Measurements from ENCODE around the gene C15orf62.

The C15orf62 gene

GRCh38 chr15:40770147-40770721 lies 454 bp downstream of the C15orf62 start:
- H3K36me3 ChIP-seq (ENCODE audit: insufficient read depth, low read length): no peaks in the 10 kb centered on the region; the same call in 1 of the 2 replicates
- no peak overlapping the region for H3K27ac ChIP-seq
- no peak overlapping the region for H3K9ac ChIP-seq (ENCODE audit: insufficient read length)

DNA sequence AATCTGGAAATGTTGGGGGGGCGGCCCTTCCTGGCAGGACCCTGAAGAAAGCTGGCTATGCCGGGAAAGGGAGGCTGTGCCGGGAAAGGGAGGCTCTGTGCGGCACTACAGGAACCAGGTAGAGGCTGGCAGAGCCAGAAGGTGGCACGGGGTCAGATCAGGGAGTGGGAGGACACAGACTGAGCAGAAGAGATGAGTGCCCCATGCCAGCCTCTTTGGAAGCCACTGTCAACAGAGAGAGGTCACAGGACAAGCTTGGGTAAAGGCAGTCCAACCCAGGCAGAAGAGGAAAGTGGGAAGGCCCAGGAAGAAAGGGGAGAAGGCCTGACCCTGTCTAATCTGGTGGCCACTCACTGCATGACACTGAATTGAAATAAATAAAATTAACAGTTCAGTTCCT lies 1.5 kb downstream of the C15orf62 start:
- TF ChIP-seq POLR2AphosphoS5 (IDR thresholded peaks at IDR 0.05; ENCODE audit: borderline replicate concordance, low read depth, low read length) (no peak), EZH2 (IDR thresholded peaks at IDR 0.05) (no peak), FOXP2 (optimal IDR thresholded peaks at IDR 0.05; ENCODE audit: control extremely low read depth, extremely low read length, insufficient read depth) (no peak)

More at GRCh38 chr15:40770147-40770721, 454 bp downstream of the C15orf62 start:
- TF ChIP-seq POLR2AphosphoS5 (IDR thresholded peaks at IDR 0.05; ENCODE audit: borderline replicate concordance, low read depth, low read length) (no peak), EZH2 (IDR thresholded peaks at IDR 0.05) (no peak), FOXP2 (optimal IDR thresholded peaks at IDR 0.05; ENCODE audit: control extremely low read depth, extremely low read length, insufficient read depth) (no peak)
- no peak overlapping the region for H3K4me3 ChIP-seq
- H3K9me3 ChIP-seq (ENCODE audit: low read depth, low read length): no peaks in the 10 kb centered on the region
- no peak for DNase-seq (ENCODE audit: low read depth, low spot score)

GRCh38 chr15:40772014-40772413 lies 2.2 kb downstream of the C15orf62 start:
- H3K27ac ChIP-seq: no peak overlapping the region
- H3K9me3 ChIP-seq (ENCODE audit: low read depth, low read length): no peaks in the 10 kb centered on the region
- H3K36me3 ChIP-seq (ENCODE audit: insufficient read depth, low read length): peaks cover 16% of the 10 kb centered on the region; the same call in 1 of the 2 replicates
- no peak for DNase-seq (ENCODE audit: low read depth, low spot score)
- H3K4me3 ChIP-seq: no peak overlapping the region
- no peak overlapping the region for H3K9ac ChIP-seq (ENCODE audit: insufficient read length)
- no peak for TF ChIP-seq POLR2AphosphoS5 (IDR thresholded peaks at IDR 0.05; ENCODE audit: borderline replicate concordance, low read depth, low read length)
- no peak for TF ChIP-seq EZH2 (IDR thresholded peaks at IDR 0.05)
- TF ChIP-seq FOXP2 (optimal IDR thresholded peaks at IDR 0.05; ENCODE audit: control extremely low read depth, extremely low read length, insufficient read depth): no peak

More for the DNA sequence above, 1.5 kb downstream of the C15orf62 start:
- no peak overlapping the region for H3K27ac ChIP-seq
- H3K4me3 ChIP-seq: no peak overlapping the region
- H3K36me3 ChIP-seq (ENCODE audit: insufficient read depth, low read length): peaks cover 8% of the 10 kb centered on the region; the same call in 1 of the 2 replicates
- H3K9ac ChIP-seq (ENCODE audit: insufficient read length): no peak overlapping the region
- no peak for DNase-seq (ENCODE audit: low read depth, low spot score)
- no peaks in the 10 kb centered on the region for H3K9me3 ChIP-seq (ENCODE audit: low read depth, low read length)

GRCh38 chr15:40773496-40773895 lies 3.7 kb downstream of the C15orf62 start:
- H3K27ac ChIP-seq: no peak overlapping the region
- H3K9me3 ChIP-seq (ENCODE audit: low read depth, low read length): no peaks in the 10 kb centered on the region
- TF ChIP-seq POLR2AphosphoS5 (IDR thresholded peaks at IDR 0.05; ENCODE audit: borderline replicate concordance, low read depth, low read length) (no peak), EZH2 (IDR thresholded peaks at IDR 0.05) (no peak), FOXP2 (optimal IDR thresholded peaks at IDR 0.05; ENCODE audit: control extremely low read depth, extremely low read length, insufficient read depth) (no peak)
- no peak overlapping the region for H3K4me3 ChIP-seq
- H3K36me3 ChIP-seq (ENCODE audit: insufficient read depth, low read length): peaks cover 22% of the 10 kb centered on the region; the same call in 1 of the 2 replicates
- H3K9ac ChIP-seq (ENCODE audit: insufficient read length): no peak overlapping the region
- no peak for DNase-seq (ENCODE audit: low read depth, low spot score)

DNA sequence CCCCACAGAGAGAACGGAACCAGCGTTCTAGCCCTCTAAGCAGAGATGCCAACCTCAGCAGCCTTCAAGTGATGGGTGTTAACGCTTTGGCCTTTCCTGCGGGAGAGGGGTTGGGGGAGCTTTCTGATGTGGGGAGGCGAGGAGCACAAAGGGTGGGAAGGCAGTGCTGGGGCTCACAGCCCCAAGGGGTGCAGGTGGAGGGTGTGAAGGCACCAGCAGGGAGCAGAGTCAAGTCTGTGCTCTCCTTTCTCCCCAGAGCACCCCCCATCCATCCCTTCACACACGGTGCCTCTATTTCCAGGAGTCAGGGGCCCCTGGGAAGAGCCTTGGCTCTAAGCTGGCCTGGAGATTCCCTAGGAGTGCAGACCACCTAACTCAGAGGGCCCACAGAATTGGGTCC lies 4.1 kb downstream of the C15orf62 start:
- DNase-seq (ENCODE audit: low read depth, low spot score): no peak
- TF ChIP-seq FOXP2 (optimal IDR thresholded peaks at IDR 0.05; ENCODE audit: control extremely low read depth, extremely low read length, insufficient read depth) (no peak), POLR2AphosphoS5 (IDR thresholded peaks at IDR 0.05; ENCODE audit: borderline replicate concordance, low read depth, low read length) (no peak), EZH2 (IDR thresholded peaks at IDR 0.05) (no peak)
- Histone ChIP-seq H3K9ac (ENCODE audit: insufficient read length) (no peak overlapping the region), H3K36me3 (ENCODE audit: insufficient read depth, low read length) (peaks cover 25% of the 10 kb centered on the region; the same call in 1 of the 2 replicates), H3K27ac (no peak overlapping the region), H3K9me3 (ENCODE audit: low read depth, low read length) (no peaks in the 10 kb centered on the region), H3K4me3 (no peak overlapping the region)

- H3K9ac ChIP-seq (ENCODE audit: insufficient read length): no peak overlapping the region
- no peak for DNase-seq (ENCODE audit: low read depth, low spot score)
- H3K4me3 ChIP-seq: no peak overlapping the region
- peaks cover 34% of the 10 kb centered on the region; the same call in 1 of the 2 replicates for H3K36me3 ChIP-seq (ENCODE audit: insufficient read depth, low read length)
- TF ChIP-seq EZH2 (IDR thresholded peaks at IDR 0.05) (no peak), FOXP2 (optimal IDR thresholded peaks at IDR 0.05; ENCODE audit: control extremely low read depth, extremely low read length, insufficient read depth) (no peak), POLR2AphosphoS5 (IDR thresholded peaks at IDR 0.05; ENCODE audit: borderline replicate concordance, low read depth, low read length) (no peak)
- no peaks in the 10 kb centered on the region for H3K9me3 ChIP-seq (ENCODE audit: low read depth, low read length)
- H3K27ac ChIP-seq: no peak overlapping the region
Observed at GRCh38 chr15:40775007-40775406, 5.2 kb downstream of the C15orf62 start.

DNA sequence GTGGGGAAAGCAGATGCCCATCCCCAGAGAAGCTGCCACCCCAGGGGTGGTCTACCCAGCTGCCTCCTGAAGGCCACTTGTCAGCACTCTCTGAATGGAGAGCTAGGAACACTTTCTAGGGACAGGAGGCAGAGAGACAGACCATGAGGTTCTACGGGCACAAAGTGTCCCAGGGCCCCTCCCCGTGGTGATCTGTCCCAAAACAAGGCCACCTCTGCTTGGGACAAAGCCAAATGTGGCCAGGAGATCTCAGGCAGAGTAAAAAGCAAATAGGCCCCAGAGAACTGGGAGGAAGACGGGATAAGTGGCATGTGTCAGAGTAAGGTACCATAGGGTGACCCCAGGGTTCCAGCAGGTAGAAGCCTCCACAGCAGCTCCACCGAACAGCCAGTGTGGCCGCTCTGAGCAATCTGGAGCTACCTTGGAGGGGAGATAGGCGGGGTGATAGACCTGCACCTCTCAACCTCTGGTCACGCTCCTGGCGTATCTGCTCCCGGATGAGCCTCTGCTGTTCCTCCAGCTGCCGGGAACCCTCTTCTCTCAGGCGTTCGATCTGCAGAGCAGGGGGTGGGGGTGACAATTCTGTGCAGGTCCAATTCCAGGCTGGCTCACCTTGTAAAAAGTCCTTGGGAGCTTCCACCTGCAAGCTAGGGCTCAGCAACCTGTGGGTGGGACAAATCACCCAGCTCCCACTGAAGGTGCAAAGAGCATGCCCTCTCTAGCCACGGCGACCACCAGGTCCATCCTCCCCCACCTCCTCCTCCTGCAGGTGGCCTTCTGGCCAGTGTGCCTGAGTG lies 6.2 kb downstream of the C15orf62 start:
- no peak for DNase-seq (ENCODE audit: low read depth, low spot score)
- Histone ChIP-seq H3K36me3 (ENCODE audit: insufficient read depth, low read length) (peaks cover 34% of the 10 kb centered on the region; the same call in 1 of the 2 replicates), H3K9me3 (ENCODE audit: low read depth, low read length) (no peaks in the 10 kb centered on the region), H3K9ac (ENCODE audit: insufficient read length) (no peak overlapping the region), H3K27ac (no peak overlapping the region), H3K4me3 (no peak overlapping the region)
- no peak for TF ChIP-seq FOXP2 (optimal IDR thresholded peaks at IDR 0.05; ENCODE audit: control extremely low read depth, extremely low read length, insufficient read depth)
- no peak for TF ChIP-seq POLR2AphosphoS5 (IDR thresholded peaks at IDR 0.05; ENCODE audit: borderline replicate concordance, low read depth, low read length)
- no peak for TF ChIP-seq EZH2 (IDR thresholded peaks at IDR 0.05)

DNA sequence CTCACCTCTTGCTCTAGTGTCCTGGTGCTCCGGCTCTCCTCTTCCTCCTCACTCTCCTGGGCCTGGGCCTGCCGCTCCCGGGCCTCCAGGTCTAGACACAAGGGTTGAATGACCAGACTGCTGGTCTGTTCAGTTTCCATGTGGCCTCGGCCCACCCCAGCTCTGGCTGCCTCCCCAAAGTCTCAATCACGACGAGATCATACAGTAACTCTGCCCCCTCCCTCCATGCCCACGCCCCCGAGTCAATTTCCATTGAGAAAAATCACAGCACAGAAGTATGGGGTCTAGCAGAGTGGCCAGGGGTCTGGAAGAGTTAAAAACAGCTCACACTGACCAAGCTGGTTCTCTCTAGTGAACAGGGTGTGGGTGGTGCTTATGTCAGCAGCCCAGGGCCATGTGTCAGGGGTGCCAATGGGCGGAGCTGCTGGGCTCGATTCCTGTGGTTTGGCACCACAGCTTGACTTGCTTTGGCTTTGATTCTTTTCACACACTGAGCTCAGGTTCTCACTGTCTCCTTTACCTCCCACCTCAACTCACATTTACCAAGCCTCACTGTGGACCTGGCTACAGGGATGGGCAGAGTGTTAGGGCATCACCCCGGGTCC lies 6.9 kb downstream of the C15orf62 start:
- H3K27ac ChIP-seq: no peak overlapping the region
- no peak for TF ChIP-seq EZH2 (IDR thresholded peaks at IDR 0.05)
- no peak for TF ChIP-seq FOXP2 (optimal IDR thresholded peaks at IDR 0.05; ENCODE audit: control extremely low read depth, extremely low read length, insufficient read depth)
- TF ChIP-seq POLR2AphosphoS5 (IDR thresholded peaks at IDR 0.05; ENCODE audit: borderline replicate concordance, low read depth, low read length): no peak
- no peak overlapping the region for H3K9ac ChIP-seq (ENCODE audit: insufficient read length)
- peaks cover 34% of the 10 kb centered on the region; the same call in 1 of the 2 replicates for H3K36me3 ChIP-seq (ENCODE audit: insufficient read depth, low read length)
- H3K9me3 ChIP-seq (ENCODE audit: low read depth, low read length): no peaks in the 10 kb centered on the region
- H3K4me3 ChIP-seq: no peak overlapping the region
- DNase-seq (ENCODE audit: low read depth, low spot score): no peak

Measured in SK-N-MC (cell line).